A673 (cell line): ENCODE results near the gene CARD6. TPM values are rescaled to one million over a fixed set of nuclear protein-coding genes. Genes with fewer than 3 reads are reported as not detected.

ENCODE experiments used
- BruUV-seq: library from RNA; stranded (reverse); fragments of 400-500 nt; replicated peaks from 2 replicates; lab custom pipeline; 2021; lab: Mats Ljungman, UMichigan
- CTCF ChIA-PET: fragments of 300-600 bp; sonication (Branson Sonifier 250); formaldehyde crosslinking; loops from one replicate; lab custom pipeline; 2022; ENCODE audit warnings: antibody characterized with exemption; lab: Charles Lee
- POLR2A ChIA-PET: fragments of 300-600 bp; sonication (Branson Sonifier 250); formaldehyde crosslinking; loops from one replicate; lab custom pipeline; 2022; ENCODE audit warnings: antibody characterized with exemption; ENCODE audit not compliant: low non-redundant PET; lab: Charles Lee
- DNase-seq: peaks from one replicate; pipeline ENCODE4 v3.0.0-alpha.2; 2015; ENCODE audit warnings: low spot score
- H3K27ac ChIP-seq: fragments of 200-600 bp; sonication (generic); 2 replicates; pipeline ENCODE4 v1.5.1; 2016; ENCODE audit warnings: mixed run types, low read depth, mild to moderate bottlenecking, mixed read lengths, antibody characterized with exemption, low read length; ENCODE audit not compliant: poor library complexity, severe bottlenecking
- H3K27me3 ChIP-seq: fragments of 200-600 bp; sonication (generic); replicated peaks from 2 replicates; pipeline ENCODE4 v1.6.1; 2017; ENCODE audit warnings: mixed run types, low read depth, mild to moderate bottlenecking, mixed read lengths, antibody characterized with exemption, low read length; ENCODE audit not compliant: insufficient read depth, poor library complexity
- H3K36me3 ChIP-seq: fragments of 200-600 bp; sonication (generic); 2 replicates; pipeline ENCODE4 v1.6.1; 2016; ENCODE audit warnings: mixed run types, mild to moderate bottlenecking, mixed read lengths, antibody characterized with exemption, low read length; ENCODE audit not compliant: insufficient read depth, poor library complexity, severe bottlenecking
- H3K4me1 ChIP-seq: fragments of 200-600 bp; sonication (generic); 2 replicates; pipeline ENCODE4 v1.6.1; 2017; ENCODE audit warnings: mixed run types, mild to moderate bottlenecking, mixed read lengths, antibody characterized with exemption, low read length; ENCODE audit not compliant: insufficient read depth, poor library complexity, severe bottlenecking
- H3K4me3 ChIP-seq: fragments of 200-600 bp; sonication (generic); 2 replicates; pipeline ENCODE4 v1.5.1; 2016; ENCODE audit warnings: low read depth, mixed run types, mild to moderate bottlenecking, mixed read lengths, low read length; ENCODE audit not compliant: poor library complexity, severe bottlenecking
- H3K9me3 ChIP-seq: fragments of 200-600 bp; sonication (generic); 2 replicates; pipeline ENCODE4 v1.6.1; 2016; ENCODE audit warnings: mixed run types, low read depth, mild to moderate bottlenecking, mixed read lengths, antibody characterized with exemption, low read length; ENCODE audit not compliant: poor library complexity, severe bottlenecking
- CTCF ChIP-seq: fragments of 300-800, 200-600 bp; sonication (generic); conservative IDR thresholded peaks from 2 replicates; pipeline ENCODE4 v1.5.1; 2017; ENCODE audit warnings: low read depth, mild to moderate bottlenecking, antibody characterized with exemption, low read length, moderate library complexity, mixed read lengths
- EZH2 ChIP-seq: fragments of 200-600 bp; sonication (generic); IDR thresholded peaks from 2 replicates; pipeline ENCODE4 v1.6.1; 2017; ENCODE audit warnings: borderline replicate concordance, low read depth, mild to moderate bottlenecking, mixed read lengths, antibody characterized with exemption, low read length; ENCODE audit not compliant: poor library complexity, severe bottlenecking
- intact Hi-C: fragments of 100-400 bp; cut with micrococcal nuclease; formaldehyde crosslinking; loops from one replicate; pipeline ENCODE4 v1.10.0; 2022; ENCODE audit not compliant: unreplicated experiment
- total RNA-seq: library from RNA; stranded (reverse); gene quantifications from 2 replicates; pipeline ENCODE4 v1.2.3, GENCODE V29; 2021

The CARD6 gene
- total RNA-seq, 1 experiment from 2014 or later: 8.9 TPM

- Histone ChIP-seq H3K4me3 (peak overlapping the region; percentile 63), H3K27me3 (no peaks in the 10 kb centered on the region), H3K36me3 (peaks cover 72% of the 10 kb centered on the region), H3K27ac (no peak overlapping the region), H3K4me1 (peaks cover 24% of the 10 kb centered on the region), H3K9me3 (no peaks in the 10 kb centered on the region)
- POLR2A ChIA-PET: no interaction called here
- no TSS peak for BruUV-seq
- no peak for DNase-seq
- TF ChIP-seq CTCF (no peak), EZH2 (no peak)
- intact Hi-C loops: no loop called here
- CTCF ChIA-PET: no interaction called here
These were observed 8.8 kb upstream of the CARD6 start for GRCh38 chr5:40832345-40832744.

- Histone ChIP-seq H3K9me3 (no peaks in the 10 kb centered on the region), H3K4me3 (peak overlapping the region; percentile 63), H3K4me1 (peaks cover 24% of the 10 kb centered on the region), H3K27me3 (no peaks in the 10 kb centered on the region), H3K36me3 (peaks cover 58% of the 10 kb centered on the region), H3K27ac (peak overlapping the region; percentile 86)
- DNase-seq: no peak
- ChIA-PET POLR2A (no interaction called here), CTCF (no interaction called here)
- intact Hi-C loops: no loop called here
- no TSS peak for BruUV-seq
- TF ChIP-seq EZH2 (no peak), CTCF (no peak)
These were observed 7.4 kb upstream of the CARD6 start for GRCh38 chr5:40833712-40834229.

GRCh38 chr5:40834391-40834848 is 6.7 kb upstream of the CARD6 start:
- Histone ChIP-seq H3K4me1 (peaks cover 24% of the 10 kb centered on the region), H3K4me3 (peak overlapping the region; percentile 63), H3K36me3 (peaks cover 52% of the 10 kb centered on the region), H3K27me3 (no peaks in the 10 kb centered on the region), H3K9me3 (no peaks in the 10 kb centered on the region), H3K27ac (peak overlapping the region; percentile 86)
- no peak for TF ChIP-seq EZH2
- TF ChIP-seq CTCF: no peak
- intact Hi-C loops: no loop called here
- BruUV-seq: TSS peak; percentile 59
- CTCF ChIA-PET: no interaction called here
- DNase-seq: no peak
- POLR2A ChIA-PET: interaction anchor here (0.6 kb wide), 1 partner anchor 550 kb away, joined by 4 read pairs; no protein-coding TSS in a partner anchor
